Stomach (tissue), 4 donors: ENCODE results near the gene KCNK5.

ENCODE experiments used
- EP300 ChIP-seq: sonication (generic); formaldehyde crosslinking; IDR thresholded peaks from one replicate; pipeline ENCODE4 v1.6.1; 2017; ENCODE audit warnings: antibody characterized with exemption
- POLR2A ChIP-seq, 4 donors: fragments of 450-650 bp; IDR thresholded peaks; one replicate each; pipeline ENCODE4 v1.6.1; 2016; ENCODE audit warnings: antibody characterized with exemption in 4 of 4, control low read depth in 2 of 4, mild to moderate bottlenecking in 1 of 4, moderate library complexity in 1 of 4
- POLR2AphosphoS5 ChIP-seq, 3 donors: sonication (generic); formaldehyde crosslinking; IDR thresholded peaks; one replicate each; pipeline ENCODE4 v1.6.1; 2016; ENCODE audit warnings: antibody characterized with exemption in 3 of 3
- TF ChIP-seq, protein P1 (sequence below), 7 experiments: fragments of 450-650 bp in 4 of 7; fragments of 200-600 bp in 3 of 7; sonication (generic) in 3 of 7; IDR thresholded peaks; one replicate each; pipeline ENCODE4 v1.5.1; 2016 to 2019; ENCODE audit warnings: antibody characterized with exemption in 7 of 7, control low read depth in 2 of 7, mild to moderate bottlenecking in 1 of 7

GRCh38 chr6:39153766-39154397 lies 75.4 kb downstream of the KCNK5 start:
- TF ChIP-seq POLR2AphosphoS5 (IDR thresholded peaks at IDR 0.05): no peak
- TF ChIP-seq POLR2A (IDR thresholded peaks at IDR 0.05): no peak
- TF ChIP-seq, protein P1, sequence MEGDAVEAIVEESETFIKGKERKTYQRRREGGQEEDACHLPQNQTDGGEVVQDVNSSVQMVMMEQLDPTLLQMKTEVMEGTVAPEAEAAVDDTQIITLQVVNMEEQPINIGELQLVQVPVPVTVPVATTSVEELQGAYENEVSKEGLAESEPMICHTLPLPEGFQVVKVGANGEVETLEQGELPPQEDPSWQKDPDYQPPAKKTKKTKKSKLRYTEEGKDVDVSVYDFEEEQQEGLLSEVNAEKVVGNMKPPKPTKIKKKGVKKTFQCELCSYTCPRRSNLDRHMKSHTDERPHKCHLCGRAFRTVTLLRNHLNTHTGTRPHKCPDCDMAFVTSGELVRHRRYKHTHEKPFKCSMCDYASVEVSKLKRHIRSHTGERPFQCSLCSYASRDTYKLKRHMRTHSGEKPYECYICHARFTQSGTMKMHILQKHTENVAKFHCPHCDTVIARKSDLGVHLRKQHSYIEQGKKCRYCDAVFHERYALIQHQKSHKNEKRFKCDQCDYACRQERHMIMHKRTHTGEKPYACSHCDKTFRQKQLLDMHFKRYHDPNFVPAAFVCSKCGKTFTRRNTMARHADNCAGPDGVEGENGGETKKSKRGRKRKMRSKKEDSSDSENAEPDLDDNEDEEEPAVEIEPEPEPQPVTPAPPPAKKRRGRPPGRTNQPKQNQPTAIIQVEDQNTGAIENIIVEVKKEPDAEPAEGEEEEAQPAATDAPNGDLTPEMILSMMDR (IDR thresholded peaks at IDR 0.05): no peak
- TF ChIP-seq EP300: no peak
